HepG2 (cell line): ENCODE results near the gene CARD16. TPM values are rescaled to one million over a fixed set of nuclear protein-coding genes. Genes with fewer than 3 reads are reported as not detected.
A peak's percentile ranks its signal among the peaks of the same experiment; 100 is the strongest.

ENCODE experiments used
- AGO1 ChIP-seq: fragments of 200-400 bp; formaldehyde crosslinking; IDR thresholded peaks from 2 replicates; pipeline ENCODE4 v1.6.1; 2017; ENCODE audit warnings: mild to moderate bottlenecking, low read depth, low read length, moderate library complexity; ENCODE audit not compliant: poor library complexity, severe bottlenecking
- ARID5B ChIP-seq: IDR thresholded peaks from 2 replicates; pipeline ENCODE4 v1.4.0; 2020; ENCODE audit warnings: mild to moderate bottlenecking, missing genetic modification reagents
- DMAP1 ChIP-seq: IDR thresholded peaks from 2 replicates; pipeline ENCODE4 v1.6.1; 2016
- PAXIP1 ChIP-seq: sonication (generic); formaldehyde crosslinking; conservative IDR thresholded peaks from 2 replicates; pipeline ENCODE4 v1.4.0; 2020; ENCODE audit warnings: mild to moderate bottlenecking, missing genetic modification reagents, moderate library complexity
- POLR2AphosphoS2 ChIP-seq: IDR thresholded peaks from 2 replicates; pipeline ENCODE4 v1.6.1; 2011; ENCODE audit warnings: low read depth, low read length, improper control_type of control experiment
- POLR2AphosphoS5 ChIP-seq: IDR thresholded peaks from 2 replicates; pipeline ENCODE4 v1.6.1; 2012; ENCODE audit warnings: low read depth, low read length
- PPARG ChIP-seq: conservative IDR thresholded peaks from 2 replicates; pipeline ENCODE4 v1.6.1; 2016; ENCODE audit warnings: missing biosample characterization, missing genetic modification reagents
- REXO4 ChIP-seq: sonication (generic); formaldehyde crosslinking; IDR thresholded peaks from 2 replicates; pipeline ENCODE4 v1.8.0; 2022; ENCODE audit warnings: missing genetic modification reagents, mild to moderate bottlenecking, borderline replicate concordance
- TCF12 ChIP-seq, 2 experiments: fragments of 450-650 bp in 1 of 2; sonication (generic) in 1 of 2; formaldehyde crosslinking in 1 of 2; IDR thresholded peaks; 2 replicates each; pipeline versions ENCODE4 v1.6.1 to v1.8.0; 2017 to 2022; ENCODE audit warnings: antibody characterized with exemption in 1 of 2, mild to moderate bottlenecking in 1 of 2, missing genetic modification reagents in 1 of 2, moderate library complexity in 1 of 2
- ZBTB8A ChIP-seq: sonication (generic); formaldehyde crosslinking; IDR thresholded peaks from 2 replicates; pipeline ENCODE4 v1.4.0; 2020; ENCODE audit warnings: mild to moderate bottlenecking, low read depth, missing genetic modification reagents, borderline replicate concordance
- ZNF382 ChIP-seq: sonication (generic); formaldehyde crosslinking; IDR thresholded peaks from 2 replicates; pipeline ENCODE4 v1.5.0; 2020; ENCODE audit warnings: missing genetic modification reagents, mild to moderate bottlenecking, borderline replicate concordance
- ZNF674 ChIP-seq: sonication (generic); formaldehyde crosslinking; IDR thresholded peaks from 2 replicates; pipeline ENCODE4 v1.5.0; 2020; ENCODE audit warnings: low read depth, mild to moderate bottlenecking, missing genetic modification reagents
- ZNF749 ChIP-seq: sonication (generic); formaldehyde crosslinking; IDR thresholded peaks from 2 replicates; pipeline ENCODE4 v1.8.0; 2022; ENCODE audit warnings: mild to moderate bottlenecking, missing genetic modification reagents, moderate library complexity, borderline replicate concordance
- ZSCAN29 ChIP-seq: sonication (generic); formaldehyde crosslinking; conservative IDR thresholded peaks from 2 replicates; pipeline ENCODE4 v1.4.0; 2020; ENCODE audit warnings: mild to moderate bottlenecking, missing genetic modification reagents
- polyA plus RNA-seq, 8 experiments: library from polyadenylated mRNA; depleted of rRNA in 3 of 8; stranded (reverse) in 7 of 8; unstranded in 1 of 8; fragments of >200 nt; fragmentation: Illumina TruSeq in 4 of 8; extraction: Trizol in 4 of 8; gene quantifications; 2 replicates each; pipeline versions ENCODE4 v1.2.1 to v1.2.3, GENCODE V29; 2011 to 2016; ENCODE audit warnings: low read depth in 4 of 8, missing spikeins in 1 of 8, mixed read lengths in 1 of 8; ENCODE audit not compliant: insufficient read depth in 1 of 8
- total RNA-seq, 5 experiments: library from RNA; depleted of rRNA; stranded (reverse); fragments of >200 nt; fragmentation: Illumina TruSeq; extraction: Trizol; gene quantifications; 2 replicates each; pipeline ENCODE4 v1.2.3, GENCODE V29; 2016; ENCODE audit warnings: low read depth in 1 of 5
- TF ChIP-seq, protein P1 (sequence below): IDR thresholded peaks from 2 replicates; pipeline ENCODE4 v1.6.1; 2016; ENCODE audit warnings: low read depth, missing genetic modification reagents, missing compliant biosample characterization

The CARD16 gene
- total and polyA plus RNA-seq, 2 of the 13 experiments (the other 11 are each of a cell fraction or from before 2014, with no cell fraction given), result 0.34 TPM; not detected in 1

DNA sequence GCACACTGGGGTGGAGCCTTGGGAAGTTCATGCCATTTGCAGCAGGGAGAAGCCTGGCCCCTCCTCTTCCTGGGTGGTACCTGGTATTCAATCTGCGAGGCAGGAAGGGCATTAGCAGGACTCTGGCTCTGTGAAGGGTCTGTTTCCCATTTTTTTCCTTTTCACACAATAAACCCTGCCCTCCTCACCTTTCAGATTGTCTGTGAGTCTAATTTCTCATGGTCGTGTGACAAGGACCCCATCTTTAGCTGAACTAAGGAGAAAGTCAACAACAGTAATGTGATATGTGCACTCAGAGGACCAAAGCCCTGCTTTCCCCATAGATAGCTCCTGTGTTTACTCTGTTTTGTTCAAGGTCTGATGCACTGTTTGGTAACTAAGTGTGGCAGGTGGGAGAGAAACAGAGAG, 50.1 kb downstream of the CARD16 start (continued):
- TF ChIP-seq ZNF382 (CRISPR knock-in tag) (no peak), ZNF749 (CRISPR knock-in tag) (no peak), PAXIP1 (peak; percentile 86), ZNF674 (CRISPR knock-in tag) (no peak), AGO1 (no peak), TCF12 (IDR thresholded peaks at IDR 0.05) (no peak), TCF12 (CRISPR knock-in tag; IDR thresholded peaks at IDR 0.05) (no peak), ARID5B (CRISPR knock-in tag) (peak; percentile 93), DMAP1 (CRISPR knock-in tag) (peak; percentile 52; the same call in 1 of the 2 replicates), POLR2AphosphoS2 (no peak), ZBTB8A (CRISPR knock-in tag) (no peak), REXO4 (CRISPR knock-in tag) (no peak), PPARG (no peak), POLR2AphosphoS5 (peak; percentile 61), ZSCAN29 (CRISPR knock-in tag) (no peak)
- TF ChIP-seq, protein P1, sequence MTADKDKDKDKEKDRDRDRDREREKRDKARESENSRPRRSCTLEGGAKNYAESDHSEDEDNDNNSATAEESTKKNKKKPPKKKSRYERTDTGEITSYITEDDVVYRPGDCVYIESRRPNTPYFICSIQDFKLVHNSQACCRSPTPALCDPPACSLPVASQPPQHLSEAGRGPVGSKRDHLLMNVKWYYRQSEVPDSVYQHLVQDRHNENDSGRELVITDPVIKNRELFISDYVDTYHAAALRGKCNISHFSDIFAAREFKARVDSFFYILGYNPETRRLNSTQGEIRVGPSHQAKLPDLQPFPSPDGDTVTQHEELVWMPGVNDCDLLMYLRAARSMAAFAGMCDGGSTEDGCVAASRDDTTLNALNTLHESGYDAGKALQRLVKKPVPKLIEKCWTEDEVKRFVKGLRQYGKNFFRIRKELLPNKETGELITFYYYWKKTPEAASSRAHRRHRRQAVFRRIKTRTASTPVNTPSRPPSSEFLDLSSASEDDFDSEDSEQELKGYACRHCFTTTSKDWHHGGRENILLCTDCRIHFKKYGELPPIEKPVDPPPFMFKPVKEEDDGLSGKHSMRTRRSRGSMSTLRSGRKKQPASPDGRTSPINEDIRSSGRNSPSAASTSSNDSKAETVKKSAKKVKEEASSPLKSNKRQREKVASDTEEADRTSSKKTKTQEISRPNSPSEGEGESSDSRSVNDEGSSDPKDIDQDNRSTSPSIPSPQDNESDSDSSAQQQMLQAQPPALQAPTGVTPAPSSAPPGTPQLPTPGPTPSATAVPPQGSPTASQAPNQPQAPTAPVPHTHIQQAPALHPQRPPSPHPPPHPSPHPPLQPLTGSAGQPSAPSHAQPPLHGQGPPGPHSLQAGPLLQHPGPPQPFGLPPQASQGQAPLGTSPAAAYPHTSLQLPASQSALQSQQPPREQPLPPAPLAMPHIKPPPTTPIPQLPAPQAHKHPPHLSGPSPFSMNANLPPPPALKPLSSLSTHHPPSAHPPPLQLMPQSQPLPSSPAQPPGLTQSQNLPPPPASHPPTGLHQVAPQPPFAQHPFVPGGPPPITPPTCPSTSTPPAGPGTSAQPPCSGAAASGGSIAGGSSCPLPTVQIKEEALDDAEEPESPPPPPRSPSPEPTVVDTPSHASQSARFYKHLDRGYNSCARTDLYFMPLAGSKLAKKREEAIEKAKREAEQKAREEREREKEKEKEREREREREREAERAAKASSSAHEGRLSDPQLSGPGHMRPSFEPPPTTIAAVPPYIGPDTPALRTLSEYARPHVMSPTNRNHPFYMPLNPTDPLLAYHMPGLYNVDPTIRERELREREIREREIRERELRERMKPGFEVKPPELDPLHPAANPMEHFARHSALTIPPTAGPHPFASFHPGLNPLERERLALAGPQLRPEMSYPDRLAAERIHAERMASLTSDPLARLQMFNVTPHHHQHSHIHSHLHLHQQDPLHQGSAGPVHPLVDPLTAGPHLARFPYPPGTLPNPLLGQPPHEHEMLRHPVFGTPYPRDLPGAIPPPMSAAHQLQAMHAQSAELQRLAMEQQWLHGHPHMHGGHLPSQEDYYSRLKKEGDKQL (CRISPR knock-in tag), result 0 out of 2 replicates have a peak, but pooled peaks have one; percentile 63
